Endodermal cell (in vitro differentiated cells): ENCODE measurements around the gene ZNF579. TPM values are rescaled to one million over a fixed set of nuclear protein-coding genes. Genes with fewer than 3 reads are reported as not detected.
A peak's percentile ranks its signal among the peaks of the same experiment; 100 is the strongest.

Experiments
- DNase-seq: peaks from one replicate; pipeline ENCODE4 v3.0.0-alpha.2; 2017
- H3K27ac ChIP-seq: 2 replicates; pipeline ENCODE4 v1.5.1; 2013; ENCODE audit warnings: mild to moderate bottlenecking, low read depth, low read length, moderate library complexity
- H3K27me3 ChIP-seq: 2 replicates; pipeline ENCODE4 v1.6.1; 2013; ENCODE audit warnings: mild to moderate bottlenecking, low read length, moderate library complexity; ENCODE audit not compliant: insufficient read depth, control insufficient read depth, poor library complexity, severe bottlenecking
- H3K36me3 ChIP-seq: 2 replicates; pipeline ENCODE4 v1.7.0; 2013; ENCODE audit warnings: mild to moderate bottlenecking, low read length, moderate library complexity; ENCODE audit not compliant: control insufficient read depth, insufficient read depth
- H3K4me1 ChIP-seq: one replicate; pipeline ENCODE4 v1.7.0; 2013; ENCODE audit warnings: low read length; ENCODE audit not compliant: control insufficient read depth, insufficient read depth
- H3K4me3 ChIP-seq: 2 replicates; pipeline ENCODE4 v1.5.1; 2013; ENCODE audit warnings: mild to moderate bottlenecking, low read length, moderate library complexity
- H3K9ac ChIP-seq: 2 replicates; pipeline ENCODE4 v1.6.1; 2013; ENCODE audit warnings: mild to moderate bottlenecking, low read length, moderate library complexity; ENCODE audit not compliant: poor library complexity, severe bottlenecking; ENCODE audit errors: extremely low read depth
- H3K9me3 ChIP-seq: 2 replicates; pipeline ENCODE4 v1.6.1; 2013; ENCODE audit warnings: mild to moderate bottlenecking, low read length, moderate library complexity; ENCODE audit not compliant: control insufficient read depth
- H3K27ac Mint-ChIP-seq: 2 replicates; pipeline ENCODE4 v1.8.0; 2020; ENCODE audit warnings: mixed read lengths
- H3K27me3 Mint-ChIP-seq: 2 replicates; pipeline ENCODE4 v1.8.0; 2021; ENCODE audit warnings: mild to moderate bottlenecking, mixed read lengths; ENCODE audit not compliant: insufficient read depth
- H3K36me3 Mint-ChIP-seq: 2 replicates; pipeline ENCODE4 v1.8.0; 2020; ENCODE audit warnings: low read depth, mixed read lengths
- H3K4me1 Mint-ChIP-seq: 2 replicates; pipeline ENCODE4 v1.8.0; 2020; ENCODE audit warnings: mixed read lengths
- H3K4me3 Mint-ChIP-seq: 2 replicates; pipeline ENCODE4 v1.8.0; 2020; ENCODE audit warnings: mild to moderate bottlenecking, moderate library complexity, mixed read lengths
- H3K9me3 Mint-ChIP-seq: 2 replicates; pipeline ENCODE4 v1.8.0; 2020; ENCODE audit warnings: mild to moderate bottlenecking, mixed read lengths
- CTCF ChIP-seq: fragments of 200-600 bp; sonication (generic); conservative IDR thresholded peaks from 2 replicates; pipeline ENCODE4 v1.5.0; 2021; ENCODE audit warnings: antibody characterized with exemption, mild to moderate bottlenecking
- WGBS, 2 experiments: methylation state at CpG; one replicate each; pipeline versions ENCODE4 v1.1.5 to v1.1.7; 2013; ENCODE audit warnings: missing lambda C conversion rate in 2 of 2, mixed read lengths in 1 of 2; ENCODE audit not compliant: insufficient coverage in 1 of 2, insufficient read length in 1 of 2; 5-methylcytosine and 5-hydroxymethylcytosine counted together
- total RNA-seq, 2 donors: library from RNA; stranded (reverse); fragmentation: NEBNext Ultra II Directional in 1 of 2; extraction: Animal tissue kit (Norgen Biotek cat#: 25700) in 1 of 2; gene quantifications; 2 replicates in 1 of 2; 3 replicates in 1 of 2; pipeline ENCODE4 v1.2.1, GENCODE V29; 2021

Gene ZNF579
- total RNA-seq, 2 donors from 2014 or later, result 27.5 to 30.7 TPM

GRCh38 chr19:55620410-55621204 lies 40.0 kb upstream of the ZNF579 start:
- H3K4me1 Mint-ChIP-seq, result peaks cover 2% of the 10 kb centered on the region
- TF ChIP-seq CTCF, result no peak
- Histone ChIP-seq H3K9ac (no peak overlapping the region), H3K9me3 (no peaks in the 10 kb centered on the region), H3K4me3 (no peak overlapping the region), H3K36me3 (peaks cover 20% of the 10 kb centered on the region), H3K27ac (no peak overlapping the region), H3K27me3 (no peaks in the 10 kb centered on the region), H3K4me1 (no peaks in the 10 kb centered on the region)
- no peak for DNase-seq
- no peaks in the 10 kb centered on the region for H3K9me3 Mint-ChIP-seq
- peaks cover 24% of the 10 kb centered on the region for H3K36me3 Mint-ChIP-seq
- no peaks in the 10 kb centered on the region for H3K27me3 Mint-ChIP-seq
- no peak overlapping the region for H3K27ac Mint-ChIP-seq
- 95 to 100% methylated on average over 2 to 12 of the region's 12 CpGs for WGBS, 2 experiments
- no peak overlapping the region for H3K4me3 Mint-ChIP-seq

GRCh38 chr19:55619286-55619685 lies 38.6 kb upstream of the ZNF579 start:
- H3K27me3 Mint-ChIP-seq, result no peaks in the 10 kb centered on the region
- Histone ChIP-seq H3K36me3 (peaks cover 20% of the 10 kb centered on the region), H3K4me3 (no peak overlapping the region), H3K27me3 (no peaks in the 10 kb centered on the region), H3K27ac (peak overlapping the region; percentile 11), H3K4me1 (no peaks in the 10 kb centered on the region), H3K9ac (no peak overlapping the region), H3K9me3 (no peaks in the 10 kb centered on the region)
- no peak overlapping the region for H3K27ac Mint-ChIP-seq
- H3K9me3 Mint-ChIP-seq, result no peaks in the 10 kb centered on the region
- peaks cover 27% of the 10 kb centered on the region for H3K36me3 Mint-ChIP-seq
- H3K4me3 Mint-ChIP-seq, result no peak overlapping the region
- H3K4me1 Mint-ChIP-seq, result peaks cover 2% of the 10 kb centered on the region
- WGBS, 2 experiments, result 93 to 96% methylated on average over 2 to 3 of the region's 3 CpGs
- TF ChIP-seq CTCF, result no peak
- no peak for DNase-seq

- 96% methylated on average over 4 to 7 of the region's 7 CpGs for WGBS, 2 experiments
- H3K36me3 ChIP-seq, result peaks cover 20% of the 10 kb centered on the region
These were observed 37.8 kb upstream of the ZNF579 start for GRCh38 chr19:55618426-55618825.

More at GRCh38 chr19:55618426-55618825, 37.8 kb upstream of the ZNF579 start:
- no peak for DNase-seq
- H3K4me1 ChIP-seq, result no peaks in the 10 kb centered on the region
- no peak overlapping the region for H3K4me3 ChIP-seq
- TF ChIP-seq CTCF, result no peak
- H3K9me3 Mint-ChIP-seq, result no peaks in the 10 kb centered on the region
- H3K27ac ChIP-seq, result no peak overlapping the region
- no peak overlapping the region for H3K9ac ChIP-seq
- no peaks in the 10 kb centered on the region for H3K9me3 ChIP-seq
- no peaks in the 10 kb centered on the region for H3K27me3 ChIP-seq
- H3K4me1 Mint-ChIP-seq, result no peaks in the 10 kb centered on the region
- H3K27me3 Mint-ChIP-seq, result no peaks in the 10 kb centered on the region
- no peak overlapping the region for H3K27ac Mint-ChIP-seq
- no peak overlapping the region for H3K4me3 Mint-ChIP-seq
- peaks cover 28% of the 10 kb centered on the region for H3K36me3 Mint-ChIP-seq
